ENCODE results near the gene LPCAT4.
"Not testable (repeated sequence)": the region's sequence is repeated elsewhere in the genome, so short reads cannot be mapped to it uniquely, and the experiment has no call there.

GRCh38 chr15:34409511-34409910 lies 42.5 kb upstream of the LPCAT4 start:
- TF ChIP-seq POLR2A (IDR thresholded peaks at IDR 0.05; ENCODE audit: control extremely low read depth in 1 of 2, low read depth in 2 of 2, low read length in 2 of 2); CTCF (IDR thresholded peaks at IDR 0.05; ENCODE audit: control extremely low read depth in 1 of 3, insufficient read depth in 1 of 3, low read depth in 1 of 3, low read length in 3 of 3): not testable (repeated sequence)

Data from H1 (cell line).